ENCODE results near the gene KIAA1755.
A peak's percentile ranks its signal among the peaks of the same experiment; 100 is the strongest.

KIAA1755 gene

GRCh38 chr20:38231531-38232121 lies 28.9 kb downstream of the KIAA1755 start:
- FAIRE-seq, result no peak

- FAIRE-seq, result no peak
Observed at GRCh38 chr20:38230957-38231526, 29.5 kb downstream of the KIAA1755 start.

GRCh38 chr20:38230253-38230551 lies 30.3 kb downstream of the KIAA1755 start:
- no peak for FAIRE-seq

- FAIRE-seq, result no peak
Observed at GRCh38 chr20:38229376-38230252, 30.9 kb downstream of the KIAA1755 start.

- no peak for FAIRE-seq
Observed at GRCh38 chr20:38228436-38228835, 32.1 kb downstream of the KIAA1755 start.

- FAIRE-seq, result no peak
Observed at GRCh38 chr20:38227420-38228360, 32.8 kb downstream of the KIAA1755 start.

- FAIRE-seq, result no peak
Observed at GRCh38 chr20:38226553-38226952, 34.0 kb downstream of the KIAA1755 start.

- FAIRE-seq, result no peak
Observed at GRCh38 chr20:38225900-38226263, 34.7 kb downstream of the KIAA1755 start.

- FAIRE-seq, result no peak
Observed at GRCh38 chr20:38225240-38225899, 35.2 kb downstream of the KIAA1755 start.

- no peak for FAIRE-seq
Observed at GRCh38 chr20:38224531-38224930, 36.0 kb downstream of the KIAA1755 start.

GRCh38 chr20:38223743-38224100 lies 36.8 kb downstream of the KIAA1755 start:
- FAIRE-seq, result no peak

- FAIRE-seq, result no peak
Observed at GRCh38 chr20:38222923-38223742, 37.4 kb downstream of the KIAA1755 start.

- peak; percentile 56 for FAIRE-seq
Observed at GRCh38 chr20:38222231-38222922, 38.2 kb downstream of the KIAA1755 start.

GRCh38 chr20:38221119-38221589 lies 39.4 kb downstream of the KIAA1755 start:
- peak; percentile 15 for FAIRE-seq

GRCh38 chr20:38220587-38221118 lies 39.9 kb downstream of the KIAA1755 start:
- FAIRE-seq, result no peak

- FAIRE-seq, result no peak
Observed at GRCh38 chr20:38219006-38219950, 41.3 kb downstream of the KIAA1755 start.

- no peak for FAIRE-seq
Observed at GRCh38 chr20:38218566-38218885, 42.0 kb downstream of the KIAA1755 start.

GRCh38 chr20:38217791-38218565 lies 42.6 kb downstream of the KIAA1755 start:
- FAIRE-seq, result no peak
